ENCODE measurements around the gene SLC15A2. TPM values are rescaled to one million over a fixed set of nuclear protein-coding genes. Genes with fewer than 3 reads are reported as not detected.
"Not testable (repeated sequence)": the region's sequence is repeated elsewhere in the genome, so short reads cannot be mapped to it uniquely, and the experiment has no call there.

The SLC15A2 gene
- total RNA-seq, 1 donor from 2014 or later = 0.40 TPM

DNA sequence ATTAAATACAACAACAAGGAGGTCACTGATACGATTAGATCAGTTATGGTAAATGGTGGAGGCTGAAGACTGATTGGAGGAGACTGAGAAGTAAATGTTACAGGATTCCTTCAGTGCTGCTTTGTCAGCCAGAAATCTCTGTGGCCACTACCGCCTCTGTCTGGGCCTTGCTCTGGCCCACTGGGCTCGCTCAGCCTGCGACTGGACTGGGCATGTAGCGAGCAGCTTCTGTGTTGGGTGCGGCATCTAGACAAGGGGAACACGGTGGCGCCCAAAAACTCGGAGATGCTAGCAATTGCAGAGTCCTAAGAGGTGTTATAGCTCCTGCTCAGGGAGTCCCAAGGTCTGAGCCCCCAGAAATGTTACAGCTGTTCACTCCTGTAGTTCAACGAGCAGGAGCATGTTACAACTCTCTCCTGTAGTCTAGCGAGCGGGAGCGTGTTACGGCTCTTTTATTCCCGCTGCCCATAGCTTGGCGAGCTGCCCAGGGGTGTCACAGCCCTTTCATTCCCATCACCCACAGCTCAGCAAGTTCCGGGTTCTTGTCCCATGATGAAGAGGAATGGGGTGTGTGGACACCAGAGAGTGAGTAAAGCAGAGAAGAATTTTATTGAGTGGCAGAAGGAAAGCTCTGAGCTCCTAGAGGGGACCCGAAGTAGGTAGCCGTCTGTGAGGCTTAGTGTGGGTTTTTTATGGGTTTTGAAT is 24.7 kb downstream of the SLC15A2 start:
- no peak overlapping the region for H3K4me3 ChIP-seq (ENCODE audit: low read depth, low read length)
- no peak for TF ChIP-seq CTCF (conservative IDR thresholded peaks at IDR 0.05; ENCODE audit: low read depth, low read length)
- no peak for DNase-seq (ENCODE audit: low read depth)

GRCh38 chr3:121924734-121925133 is 30.5 kb downstream of the SLC15A2 start:
- TF ChIP-seq CTCF (conservative IDR thresholded peaks at IDR 0.05; ENCODE audit: low read depth, low read length) = no peak
- DNase-seq (ENCODE audit: low read depth) = no peak
- H3K4me3 ChIP-seq (ENCODE audit: low read depth, low read length) = no peak overlapping the region

DNA sequence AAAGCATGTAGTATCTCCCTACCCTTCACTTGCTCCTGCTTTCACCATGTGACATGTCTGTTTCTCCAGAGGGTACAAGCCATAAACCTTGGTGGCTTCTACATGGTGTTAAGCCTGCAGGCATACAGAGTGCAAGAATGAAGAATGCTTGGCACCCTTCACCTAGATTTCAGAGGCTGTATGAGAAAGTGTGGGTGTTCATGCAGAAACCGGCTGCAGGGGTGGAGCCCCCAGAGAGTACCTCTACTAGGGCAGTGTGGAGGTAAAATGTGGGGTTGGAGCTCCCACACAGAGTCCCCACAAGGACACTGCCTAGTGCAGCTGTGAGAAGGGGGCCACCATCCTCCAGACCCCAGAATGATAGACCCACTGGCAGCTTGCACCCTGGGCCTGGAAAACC is 32.2 kb downstream of the SLC15A2 start:
- H3K4me3 ChIP-seq (ENCODE audit: low read depth, low read length) = no peak overlapping the region
- no peak for TF ChIP-seq CTCF (conservative IDR thresholded peaks at IDR 0.05; ENCODE audit: low read depth, low read length)
- DNase-seq (ENCODE audit: low read depth) = no peak

DNA sequence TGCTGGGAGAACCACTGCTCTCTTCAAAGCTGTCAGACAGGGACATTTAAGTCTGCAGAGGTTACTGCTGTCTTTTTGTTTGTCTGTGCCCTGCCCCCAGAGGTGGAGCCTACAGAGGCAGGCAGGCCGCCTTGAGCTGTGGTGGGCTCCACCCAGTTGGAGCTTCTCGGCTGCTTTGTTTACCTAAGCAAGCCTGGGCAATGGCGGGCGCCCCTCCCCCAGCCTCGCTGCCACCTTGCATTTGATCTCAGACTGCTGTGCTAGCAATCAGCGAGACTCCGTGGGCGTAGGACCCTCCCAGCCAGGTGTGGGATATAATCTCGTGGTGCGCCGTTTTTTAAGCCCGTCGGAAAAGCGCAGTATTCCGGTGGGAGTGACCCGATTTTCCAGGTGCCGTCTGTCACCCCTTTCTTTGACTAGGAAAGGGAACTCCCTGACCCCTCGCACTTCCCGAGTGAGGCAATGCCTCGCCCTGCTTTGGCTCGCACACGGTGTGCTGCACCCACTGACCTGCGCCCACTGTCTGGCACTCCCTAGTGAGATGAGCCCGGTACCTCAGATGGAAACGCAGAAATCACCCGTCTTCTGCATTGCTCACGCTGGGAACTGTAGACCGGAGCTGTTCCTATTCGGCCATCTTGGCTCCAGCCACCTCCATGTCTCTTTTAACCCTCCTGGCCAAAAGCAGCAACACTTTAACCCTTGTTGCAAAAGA is 44.1 kb downstream of the SLC15A2 start:
- not testable (repeated sequence) for H3K4me3 ChIP-seq (ENCODE audit: low read depth, low read length); DNase-seq (ENCODE audit: low read depth)

GRCh38 chr3:121941592-121941991 is 47.4 kb downstream of the SLC15A2 start:
- no peak for TF ChIP-seq CTCF (conservative IDR thresholded peaks at IDR 0.05; ENCODE audit: low read depth, low read length)
- no peak for DNase-seq (ENCODE audit: low read depth)
- no peak overlapping the region for H3K4me3 ChIP-seq (ENCODE audit: low read depth, low read length)

DNA sequence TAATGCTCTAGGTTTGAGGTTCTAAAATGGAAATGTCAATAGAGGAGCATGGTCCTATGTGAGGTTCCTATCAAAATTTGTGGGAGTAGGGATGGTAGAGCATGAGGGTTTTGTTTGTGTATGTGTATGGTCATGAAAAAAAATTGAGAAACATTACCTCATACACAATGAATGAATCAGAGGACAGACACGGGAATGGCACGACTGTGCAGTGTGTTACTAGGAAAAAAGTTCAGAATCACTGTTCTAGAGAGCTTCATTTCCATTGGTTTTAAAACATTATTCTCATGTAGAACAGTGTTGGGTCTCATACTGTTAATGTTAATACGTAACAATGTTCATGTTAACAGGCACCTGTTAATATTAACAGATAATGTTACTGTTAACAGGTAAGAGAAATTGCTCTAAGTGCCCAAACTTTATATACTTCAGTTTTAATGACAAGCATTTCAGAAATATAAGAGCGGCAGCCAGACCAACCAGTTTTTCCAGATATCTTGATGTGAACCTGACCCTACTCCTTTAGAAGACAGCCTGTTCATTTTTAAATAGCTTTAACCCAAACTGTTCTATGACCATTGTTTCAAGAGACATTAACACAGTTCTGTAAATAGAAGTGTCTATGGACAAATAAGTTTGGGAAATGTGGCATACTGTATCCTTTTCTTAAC is 48.0 kb downstream of the SLC15A2 start:
- no peak overlapping the region for H3K4me3 ChIP-seq (ENCODE audit: low read depth, low read length)
- no peak for DNase-seq (ENCODE audit: low read depth)
- no peak for TF ChIP-seq CTCF (conservative IDR thresholded peaks at IDR 0.05; ENCODE audit: low read depth, low read length)

GRCh38 chr3:121943431-121943830 is 49.2 kb downstream of the SLC15A2 start:
- no peak for DNase-seq (ENCODE audit: low read depth)
- TF ChIP-seq CTCF (conservative IDR thresholded peaks at IDR 0.05; ENCODE audit: low read depth, low read length) = no peak
- H3K4me3 ChIP-seq (ENCODE audit: low read depth, low read length) = no peak overlapping the region

All from epithelial cell of proximal tubule (primary cell).